ENCODE results near the gene BRMS1L. TPM values are rescaled to one million over a fixed set of nuclear protein-coding genes. Genes with fewer than 3 reads are reported as not detected.
A peak's percentile ranks its signal among the peaks of the same experiment; 100 is the strongest.
"Not testable (repeated sequence)": the region's sequence is repeated elsewhere in the genome, so short reads cannot be mapped to it uniquely, and the experiment has no call there.

BRMS1L gene
- total and polyA plus RNA-seq, 8 donors = 7.1 to 23.7 (median 20.7) TPM

DNA sequence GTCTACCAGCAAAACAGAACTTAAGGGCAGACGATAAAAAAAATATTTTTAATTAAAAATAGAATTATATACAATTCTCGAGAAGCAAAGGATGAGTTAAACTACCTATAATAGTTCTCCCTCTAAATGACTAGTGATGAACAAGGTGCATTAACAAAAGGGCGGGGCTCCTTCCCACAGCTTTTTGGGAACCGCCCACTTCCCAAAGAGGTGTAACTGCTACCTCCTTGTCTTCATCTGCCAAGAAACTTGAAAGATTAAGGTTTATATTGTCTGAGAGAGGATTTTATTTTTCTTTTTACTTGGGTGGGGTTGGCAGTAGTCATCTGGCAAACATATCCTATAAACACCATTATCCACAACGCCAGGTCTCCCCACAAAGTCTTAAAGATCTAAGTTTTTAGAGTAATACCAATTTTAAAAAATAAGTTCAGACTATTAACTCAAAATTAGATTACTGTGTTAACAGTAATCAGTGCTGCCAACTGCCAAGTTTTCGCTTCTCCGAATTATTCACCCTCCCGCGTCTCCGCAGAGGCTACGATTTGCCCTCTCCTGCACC lies 18.0 kb upstream of the BRMS1L start:
- Histone ChIP-seq H3K27ac (peak overlapping the region; percentile 89 to 95), H3K36me3 (no peaks in the 10 kb centered on the region), H3K27me3 (no peaks in the 10 kb centered on the region), H3K9me3 (no peaks in the 10 kb centered on the region), H3K4me3 (peak overlapping the region; percentile 53 to 73), H3K4me1 (peaks cover 9 to 23% of the 10 kb centered on the region in 2 donors)
- intact Hi-C loops (cut with DNase I) = no loop called here
- TF ChIP-seq, protein P1, sequence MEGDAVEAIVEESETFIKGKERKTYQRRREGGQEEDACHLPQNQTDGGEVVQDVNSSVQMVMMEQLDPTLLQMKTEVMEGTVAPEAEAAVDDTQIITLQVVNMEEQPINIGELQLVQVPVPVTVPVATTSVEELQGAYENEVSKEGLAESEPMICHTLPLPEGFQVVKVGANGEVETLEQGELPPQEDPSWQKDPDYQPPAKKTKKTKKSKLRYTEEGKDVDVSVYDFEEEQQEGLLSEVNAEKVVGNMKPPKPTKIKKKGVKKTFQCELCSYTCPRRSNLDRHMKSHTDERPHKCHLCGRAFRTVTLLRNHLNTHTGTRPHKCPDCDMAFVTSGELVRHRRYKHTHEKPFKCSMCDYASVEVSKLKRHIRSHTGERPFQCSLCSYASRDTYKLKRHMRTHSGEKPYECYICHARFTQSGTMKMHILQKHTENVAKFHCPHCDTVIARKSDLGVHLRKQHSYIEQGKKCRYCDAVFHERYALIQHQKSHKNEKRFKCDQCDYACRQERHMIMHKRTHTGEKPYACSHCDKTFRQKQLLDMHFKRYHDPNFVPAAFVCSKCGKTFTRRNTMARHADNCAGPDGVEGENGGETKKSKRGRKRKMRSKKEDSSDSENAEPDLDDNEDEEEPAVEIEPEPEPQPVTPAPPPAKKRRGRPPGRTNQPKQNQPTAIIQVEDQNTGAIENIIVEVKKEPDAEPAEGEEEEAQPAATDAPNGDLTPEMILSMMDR (IDR thresholded peaks at IDR 0.05) = no peak
- DNase-seq = peak in 1 of 4 donors; percentile 33
- ATAC-seq = peak; percentile 49

DNA sequence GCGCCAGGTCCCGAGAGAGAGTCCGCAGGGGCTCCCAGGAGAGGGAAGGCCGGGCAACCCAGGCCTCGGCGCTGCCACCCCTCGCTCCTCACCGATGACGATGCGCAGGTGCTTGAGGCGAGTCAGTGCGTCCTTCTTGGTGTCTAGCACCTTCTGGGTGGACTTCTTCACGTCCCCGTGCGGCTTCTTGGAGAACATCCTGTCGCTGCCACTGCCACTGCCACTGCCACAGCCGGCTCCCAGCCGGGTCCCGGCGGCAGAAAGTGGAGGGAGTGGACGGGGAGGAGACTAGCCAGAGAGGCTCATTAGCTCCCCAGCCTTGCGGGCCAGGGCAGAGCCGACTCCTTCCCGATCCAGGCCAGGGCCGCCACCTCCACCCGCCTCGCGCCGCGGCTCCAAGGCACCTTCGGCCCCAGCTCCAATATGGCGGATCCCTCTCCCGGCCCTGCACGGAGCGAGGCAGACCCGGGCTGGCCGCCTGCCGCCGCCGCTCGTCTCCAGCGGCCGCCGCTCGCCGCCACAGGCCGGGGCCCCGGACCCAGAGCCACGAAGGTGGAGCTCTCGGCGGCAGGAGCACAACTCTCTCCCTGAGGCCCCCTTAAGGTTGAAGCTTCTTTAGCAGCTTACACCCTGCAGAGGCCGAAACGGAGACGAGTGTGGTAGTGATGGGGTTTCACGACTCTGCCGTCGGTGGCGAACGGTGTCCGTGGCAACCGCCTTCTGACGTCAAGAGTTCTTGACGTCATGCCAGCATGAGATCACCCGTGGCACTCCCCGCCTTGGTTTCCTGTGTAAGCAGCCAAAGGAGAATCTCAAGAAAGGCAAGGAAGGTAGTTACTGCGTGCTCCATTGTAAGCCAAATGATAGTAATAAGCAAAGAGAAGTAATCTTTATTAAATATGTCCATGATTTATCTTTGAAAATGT lies 17.2 kb upstream of the BRMS1L start, which contains the start of gene RALGAPA1:
TSS of gene RALGAPA1 (minus strand) at position 658 of the 926 bp plus-strand sequence. CDS start at position 198, 460 bp downstream.
- H3K9me3 ChIP-seq; H3K27me3 ChIP-seq; H3K36me3 ChIP-seq; intact Hi-C loops (cut with DNase I): not testable (repeated sequence)
- Histone ChIP-seq H3K4me3 (peak within 1 kb of the TSS; percentile 53 to 73), H3K27ac (peak within 1 kb of the TSS; percentile 89 to 95), H3K4me1 (peaks cover 9 to 23% of the 10 kb centered on the region in 2 donors)
- ATAC-seq (peak; percentile 97), DNase-seq (peak; percentile 89 to 99 (median 92))
- TF ChIP-seq, protein P1 (IDR thresholded peaks at IDR 0.05) = peak; percentile 11 to 37

DNA sequence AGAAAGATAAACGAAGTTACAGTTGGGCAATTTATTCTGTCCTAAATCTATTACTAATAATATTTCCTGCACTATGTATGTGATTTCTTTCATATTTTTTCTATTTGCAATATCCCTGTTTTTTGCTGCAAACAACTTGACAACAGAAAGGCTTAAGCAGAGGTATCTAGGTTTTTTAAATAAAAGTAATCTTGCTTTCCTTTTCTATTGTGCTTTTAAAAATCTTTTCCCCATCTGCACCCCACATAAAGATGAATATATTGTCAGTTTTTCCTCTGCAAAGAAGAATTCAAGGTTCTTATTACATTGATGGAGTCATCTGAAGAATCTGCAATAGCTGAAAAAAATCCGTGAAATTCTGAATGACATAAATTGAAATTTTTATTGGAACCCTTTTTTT lies 16.5 kb upstream of the BRMS1L start:
- no peak for DNase-seq
- intact Hi-C loops (cut with DNase I) = no loop called here

DNA sequence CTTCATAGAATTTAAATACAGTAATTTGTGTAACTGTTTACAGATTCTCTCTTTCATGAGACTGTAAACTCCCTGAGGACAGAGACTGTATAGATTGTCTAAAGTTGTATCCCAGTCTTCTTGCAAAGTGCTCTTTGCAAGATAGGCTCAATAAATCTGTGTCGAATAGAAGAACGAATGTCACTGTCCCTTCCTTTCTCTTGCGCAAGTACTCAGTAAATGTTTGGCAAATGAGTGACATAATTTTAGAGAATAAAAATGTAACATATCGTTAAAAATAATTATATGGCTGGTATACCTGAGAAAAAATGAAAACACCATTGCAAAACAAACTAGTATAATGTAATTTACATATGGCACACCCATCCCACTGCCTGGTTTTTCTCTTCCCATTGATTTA lies 15.2 kb upstream of the BRMS1L start:
- no peaks in the 10 kb centered on the region for H3K9me3 ChIP-seq
- ATAC-seq (no peak), DNase-seq (no peak)
- intact Hi-C loops (cut with DNase I) = no loop called here
- H3K4me1 ChIP-seq = peaks cover 9 to 23% of the 10 kb centered on the region in 2 donors
- H3K4me3 ChIP-seq = no peak overlapping the region
- TF ChIP-seq, protein P1 (IDR thresholded peaks at IDR 0.05) = no peak
- no peak overlapping the region for H3K27ac ChIP-seq
- H3K36me3 ChIP-seq = no peaks in the 10 kb centered on the region
- no peaks in the 10 kb centered on the region for H3K27me3 ChIP-seq

More for the DNA sequence above, 16.5 kb upstream of the BRMS1L start:
- no peaks in the 10 kb centered on the region for H3K9me3 ChIP-seq
- H3K4me3 ChIP-seq = peak overlapping the region in 1 of 2 donors; percentile 73
- H3K27ac ChIP-seq = peak overlapping the region; percentile 89 to 95
- no peaks in the 10 kb centered on the region for H3K27me3 ChIP-seq
- no peaks in the 10 kb centered on the region for H3K36me3 ChIP-seq
- peaks cover 9 to 23% of the 10 kb centered on the region in 2 donors for H3K4me1 ChIP-seq
- TF ChIP-seq, protein P1 (IDR thresholded peaks at IDR 0.05) = no peak
- no peak for ATAC-seq
